Activated naive CD4-positive, alpha-beta T cell treated with anti-CD3 and anti-CD28 coated beads, Interleukin-2, amount 50 U/mL, for 24 hours (primary cell): Measurements from ENCODE around the gene DTD1.

Experiments used
- H3K27ac Mint-ChIP-seq: one replicate; pipeline ENCODE4 v1.8.0; 2021; ENCODE audit warnings: mild to moderate bottlenecking, mixed read lengths
- H3K27me3 Mint-ChIP-seq: one replicate; pipeline ENCODE4 v1.8.0; 2021; ENCODE audit warnings: mixed read lengths
- H3K36me3 Mint-ChIP-seq: one replicate; pipeline ENCODE4 v1.8.0; 2021; ENCODE audit warnings: mixed read lengths
- H3K4me1 Mint-ChIP-seq: one replicate; pipeline ENCODE4 v1.8.0; 2021; ENCODE audit warnings: mixed read lengths
- H3K4me3 Mint-ChIP-seq: one replicate; pipeline ENCODE4 v1.8.0; 2021; ENCODE audit warnings: mild to moderate bottlenecking, mixed read lengths
- H3K9me3 Mint-ChIP-seq: one replicate; pipeline ENCODE4 v1.8.0; 2021; ENCODE audit warnings: mixed read lengths

Gene DTD1

DNA sequence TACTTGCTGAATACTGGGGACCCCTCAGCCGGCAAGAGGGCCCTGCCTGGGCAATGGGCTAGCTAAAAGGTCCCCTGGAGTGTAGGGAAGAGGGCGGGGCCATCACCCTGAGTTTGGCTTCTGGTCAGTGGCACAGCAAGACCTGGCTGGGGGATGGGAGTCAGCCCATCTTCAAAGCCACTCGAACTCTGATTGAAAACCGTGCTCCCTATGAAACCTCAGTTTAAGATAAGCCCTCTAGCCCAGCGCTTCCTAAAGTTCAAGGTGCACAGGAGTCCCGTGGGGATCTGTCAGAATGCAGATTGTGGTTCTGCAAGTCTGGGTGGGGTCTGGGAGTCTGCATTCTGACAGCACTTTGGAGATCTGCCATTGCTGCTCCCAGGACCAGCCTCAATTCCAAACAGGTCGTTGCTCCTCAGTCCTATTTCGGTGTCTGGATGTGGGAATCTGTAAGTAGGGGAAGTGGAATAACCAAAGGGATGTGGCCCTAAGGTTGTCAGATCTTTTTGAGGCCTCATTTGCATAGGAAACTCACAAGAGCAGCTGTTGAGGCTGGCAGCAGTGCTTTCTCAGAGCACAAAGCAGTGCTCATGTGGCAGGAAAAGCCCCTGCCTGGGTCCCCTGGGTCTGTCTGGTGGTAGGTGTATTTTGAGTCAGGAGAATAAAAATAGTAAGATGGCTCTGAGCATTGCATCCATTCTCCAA is 140.5 kb downstream of the DTD1 start:
- no peak overlapping the region for H3K4me3 Mint-ChIP-seq
- no peak overlapping the region for H3K27ac Mint-ChIP-seq
- H3K4me1 Mint-ChIP-seq: peaks cover 33% of the 10 kb centered on the region
- H3K27me3 Mint-ChIP-seq: no peaks in the 10 kb centered on the region
- no peaks in the 10 kb centered on the region for H3K9me3 Mint-ChIP-seq
- H3K36me3 Mint-ChIP-seq: peaks cover 3% of the 10 kb centered on the region

DNA sequence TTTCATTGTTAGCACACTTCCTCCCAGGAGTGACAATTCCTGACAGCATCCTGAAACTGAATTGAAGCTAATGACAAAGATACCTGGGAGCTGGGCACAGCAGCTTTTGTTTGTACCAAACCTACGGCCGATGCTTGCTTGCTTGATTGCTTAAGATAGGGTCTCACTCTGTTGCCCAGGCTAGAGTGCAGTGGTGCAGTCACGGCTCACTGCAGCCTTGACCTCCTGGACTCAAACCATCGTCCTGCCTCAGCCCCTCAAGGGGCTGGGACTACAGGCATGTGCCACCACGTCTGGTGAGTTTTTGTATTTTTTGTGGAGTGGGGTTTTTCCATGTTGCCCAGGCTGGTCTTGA is 141.0 kb downstream of the DTD1 start:
- H3K27ac Mint-ChIP-seq: no peak overlapping the region
- H3K36me3 Mint-ChIP-seq: peaks cover 3% of the 10 kb centered on the region
- no peak overlapping the region for H3K4me3 Mint-ChIP-seq
- H3K9me3 Mint-ChIP-seq: no peaks in the 10 kb centered on the region
- peaks cover 33% of the 10 kb centered on the region for H3K4me1 Mint-ChIP-seq
- H3K27me3 Mint-ChIP-seq: no peaks in the 10 kb centered on the region

DNA sequence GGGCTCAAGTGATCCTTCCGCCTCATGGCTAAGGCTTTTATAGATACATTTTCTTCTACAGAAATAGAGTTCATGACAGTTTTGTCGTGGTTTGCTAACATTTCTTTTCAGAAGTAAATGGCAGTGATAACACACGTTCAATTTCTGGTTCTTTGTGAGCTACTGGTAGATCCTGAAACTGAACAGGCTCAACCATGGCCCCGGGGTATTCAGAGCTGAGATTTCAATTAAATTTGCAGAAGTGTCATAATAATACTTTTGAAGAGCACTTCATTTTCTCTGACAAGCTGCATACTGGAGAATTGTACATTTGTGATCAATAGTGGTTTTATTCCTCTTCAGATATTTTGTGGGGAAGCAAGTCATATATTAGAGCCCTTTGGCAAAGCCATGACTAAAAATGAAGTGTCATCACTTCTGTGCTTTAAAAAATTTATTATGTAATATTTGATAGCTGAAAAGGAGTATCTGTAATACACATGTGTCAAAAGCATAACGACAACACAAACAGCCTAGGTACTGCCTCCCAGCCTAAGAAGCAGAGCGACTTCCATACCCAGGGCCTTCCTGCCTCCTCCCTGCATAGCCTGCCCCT is 141.5 kb downstream of the DTD1 start:
- Mint-ChIP-seq H3K9me3 (no peaks in the 10 kb centered on the region), H3K27me3 (no peaks in the 10 kb centered on the region), H3K4me3 (no peak overlapping the region), H3K27ac (no peak overlapping the region), H3K36me3 (peaks cover 3% of the 10 kb centered on the region), H3K4me1 (peaks cover 33% of the 10 kb centered on the region)

DNA sequence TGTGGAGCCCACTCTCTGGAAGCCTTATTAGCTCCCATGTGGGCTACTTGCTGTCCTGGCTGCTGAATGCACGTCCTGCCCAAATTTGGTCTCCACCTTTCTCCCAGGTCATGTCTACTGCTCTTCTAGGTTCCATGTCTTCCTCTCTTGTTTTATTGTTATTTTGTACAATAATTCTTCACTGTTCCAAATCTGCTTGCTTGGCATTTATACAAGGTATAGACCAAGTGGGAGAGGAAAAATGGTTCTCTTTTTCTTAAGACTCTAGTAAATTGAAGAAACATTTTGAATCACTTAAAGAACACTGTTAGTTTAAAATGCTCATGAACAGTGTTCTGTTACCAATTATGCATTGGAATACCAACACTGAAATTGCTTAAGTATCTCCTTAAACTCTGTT is 144.1 kb downstream of the DTD1 start:
- Mint-ChIP-seq H3K27me3 (no peaks in the 10 kb centered on the region), H3K27ac (no peak overlapping the region), H3K4me3 (no peak overlapping the region), H3K9me3 (no peaks in the 10 kb centered on the region), H3K4me1 (peaks cover 21% of the 10 kb centered on the region), H3K36me3 (no peaks in the 10 kb centered on the region)

DNA sequence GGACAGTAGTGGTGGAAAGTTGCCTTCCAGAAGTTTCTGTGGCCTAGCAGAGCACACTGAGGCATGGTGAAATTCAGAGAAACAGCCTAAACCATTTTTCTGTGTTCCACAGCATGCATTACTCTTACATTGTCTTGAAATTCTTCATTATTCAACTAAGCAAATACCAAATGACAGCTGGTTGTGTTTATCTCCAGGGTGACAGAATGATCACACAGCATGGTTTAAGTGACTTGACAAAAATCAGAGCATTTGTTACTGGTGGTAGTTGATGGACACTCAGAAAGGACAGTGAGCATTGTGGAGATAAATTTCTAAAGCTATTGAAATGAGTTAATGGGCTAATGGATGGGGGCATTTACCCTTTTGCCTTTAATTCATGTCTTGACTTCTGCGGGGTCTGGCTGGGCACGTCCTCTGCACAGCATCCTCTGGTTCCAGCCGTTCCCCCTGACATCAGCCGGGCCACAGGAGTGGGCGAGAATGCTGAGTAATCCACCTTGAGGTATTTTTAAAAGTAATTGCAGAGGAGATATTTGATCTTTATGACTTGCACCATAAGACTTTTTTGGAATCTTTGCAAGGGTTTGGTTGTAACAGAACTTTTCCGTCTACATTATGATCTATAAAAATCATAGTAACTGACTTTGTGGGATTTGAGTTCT is 146.8 kb downstream of the DTD1 start:
- Mint-ChIP-seq H3K4me1 (peaks cover 20% of the 10 kb centered on the region), H3K27ac (no peak overlapping the region), H3K9me3 (no peaks in the 10 kb centered on the region), H3K27me3 (no peaks in the 10 kb centered on the region), H3K36me3 (no peaks in the 10 kb centered on the region), H3K4me3 (no peak overlapping the region)

DNA sequence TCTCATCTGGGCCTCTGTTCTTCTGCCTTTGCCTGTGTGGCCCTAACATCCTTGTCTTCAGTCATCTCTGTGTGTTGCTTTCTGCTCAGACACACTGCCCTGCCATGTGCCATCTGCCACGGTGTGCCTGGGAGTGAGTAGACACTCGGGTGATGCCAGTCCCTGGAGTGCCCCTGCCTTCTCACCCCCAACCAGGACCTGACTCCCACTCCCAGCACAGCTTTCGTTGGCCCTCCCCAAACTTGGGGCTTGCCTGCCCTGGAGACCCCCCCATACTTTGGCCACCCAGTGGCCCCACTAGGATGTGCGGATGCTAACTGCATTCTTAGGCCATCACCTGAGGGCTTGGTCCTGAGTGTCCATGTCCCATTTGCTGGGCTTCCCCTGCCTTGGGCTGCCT is 149.3 kb downstream of the DTD1 start:
- H3K4me3 Mint-ChIP-seq: no peak overlapping the region
- H3K9me3 Mint-ChIP-seq: no peaks in the 10 kb centered on the region
- no peaks in the 10 kb centered on the region for H3K27me3 Mint-ChIP-seq
- H3K27ac Mint-ChIP-seq: no peak overlapping the region
- H3K36me3 Mint-ChIP-seq: no peaks in the 10 kb centered on the region
- H3K4me1 Mint-ChIP-seq: peaks cover 14% of the 10 kb centered on the region

DNA sequence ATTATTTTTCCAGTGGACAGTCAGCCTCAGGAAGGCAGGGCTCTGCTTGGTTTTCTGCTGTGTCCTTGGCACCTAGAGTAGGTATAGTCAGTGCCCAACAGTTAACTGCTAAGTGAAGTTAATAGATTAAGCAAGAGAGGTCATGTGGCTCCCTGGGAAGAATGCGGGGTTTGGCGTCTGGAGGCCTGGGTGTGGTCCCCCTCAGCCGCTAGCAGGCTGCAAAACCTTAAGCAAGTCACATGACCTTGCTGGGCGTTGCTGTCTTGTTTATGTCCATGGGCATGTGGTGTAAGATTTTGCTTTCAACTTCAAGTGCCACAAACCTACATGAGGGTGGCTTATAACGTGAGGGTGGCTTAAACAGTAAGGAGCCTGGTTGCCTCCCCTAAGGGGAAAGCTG is 150.2 kb downstream of the DTD1 start:
- Mint-ChIP-seq H3K36me3 (peaks cover 2% of the 10 kb centered on the region), H3K4me3 (no peak overlapping the region), H3K4me1 (peaks cover 14% of the 10 kb centered on the region), H3K27ac (no peak overlapping the region), H3K9me3 (no peaks in the 10 kb centered on the region), H3K27me3 (no peaks in the 10 kb centered on the region)

DNA sequence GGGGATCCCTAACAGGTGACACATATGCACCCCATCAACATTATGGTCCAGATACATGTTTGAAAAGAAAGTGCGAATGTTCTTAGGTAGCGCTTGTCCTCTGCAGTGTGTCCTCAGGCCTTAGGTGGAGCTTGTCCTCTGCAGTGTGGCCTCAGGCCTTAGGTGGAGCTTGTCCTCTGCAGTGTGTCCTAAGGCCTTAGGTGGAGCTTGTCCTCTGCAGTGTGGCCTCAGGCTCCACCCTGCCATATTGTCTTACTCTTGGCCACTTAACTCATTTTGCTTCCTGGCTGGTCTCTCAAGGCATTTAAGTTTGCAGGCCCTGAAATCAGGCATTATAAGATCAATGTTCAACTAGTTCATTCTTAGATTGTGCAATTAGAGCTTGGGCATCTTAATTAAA is 151.0 kb downstream of the DTD1 start:
- no peaks in the 10 kb centered on the region for H3K9me3 Mint-ChIP-seq
- H3K4me3 Mint-ChIP-seq: no peak overlapping the region
- H3K36me3 Mint-ChIP-seq: peaks cover 2% of the 10 kb centered on the region
- H3K4me1 Mint-ChIP-seq: peaks cover 14% of the 10 kb centered on the region
- H3K27ac Mint-ChIP-seq: no peak overlapping the region
- no peaks in the 10 kb centered on the region for H3K27me3 Mint-ChIP-seq

DNA sequence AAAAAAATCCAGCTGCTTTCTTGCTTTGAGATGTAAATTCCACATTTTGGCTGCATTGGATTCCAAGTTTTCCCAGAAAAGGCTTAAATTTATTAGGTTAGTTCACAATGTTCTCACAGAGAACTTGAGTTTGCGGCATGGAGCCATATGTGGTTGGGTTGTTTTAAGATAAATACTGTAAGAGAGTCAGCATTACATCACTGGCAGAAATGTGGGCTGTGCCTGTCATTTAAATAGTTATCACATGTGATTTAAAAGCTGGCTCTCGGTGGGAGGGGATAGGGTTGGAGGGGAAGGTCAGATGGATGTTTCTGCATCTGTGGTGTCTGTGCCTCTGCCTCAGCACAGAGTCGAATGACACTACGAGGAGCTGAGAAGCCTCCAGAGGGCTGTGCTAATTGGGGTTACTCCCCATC is 151.9 kb downstream of the DTD1 start:
- Mint-ChIP-seq H3K27ac (no peak overlapping the region), H3K4me3 (no peak overlapping the region), H3K27me3 (no peaks in the 10 kb centered on the region), H3K4me1 (peaks cover 14% of the 10 kb centered on the region), H3K9me3 (no peaks in the 10 kb centered on the region), H3K36me3 (peaks cover 4% of the 10 kb centered on the region)

DNA sequence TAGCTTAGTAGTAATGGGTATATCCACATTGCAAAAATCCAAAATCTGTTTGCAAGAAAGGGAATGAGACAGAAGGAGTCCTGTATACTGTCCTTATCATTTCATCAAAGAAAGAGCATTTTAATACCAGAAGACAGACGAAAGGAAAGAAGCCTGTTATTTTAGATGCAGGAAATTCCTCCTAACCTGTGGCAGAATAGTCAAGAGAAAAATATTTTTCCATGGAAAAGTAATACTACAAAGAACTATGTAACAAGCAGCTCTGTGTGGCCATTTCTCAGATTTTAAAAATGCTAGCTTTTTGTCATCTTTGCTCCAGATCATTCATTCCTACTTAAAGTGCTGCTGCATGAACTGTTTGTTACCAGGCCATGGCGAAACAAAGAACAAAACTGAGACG is 152.9 kb downstream of the DTD1 start:
- Mint-ChIP-seq H3K4me3 (no peak overlapping the region), H3K27ac (no peak overlapping the region), H3K36me3 (peaks cover 7% of the 10 kb centered on the region), H3K27me3 (no peaks in the 10 kb centered on the region), H3K4me1 (peaks cover 12% of the 10 kb centered on the region), H3K9me3 (no peaks in the 10 kb centered on the region)

DNA sequence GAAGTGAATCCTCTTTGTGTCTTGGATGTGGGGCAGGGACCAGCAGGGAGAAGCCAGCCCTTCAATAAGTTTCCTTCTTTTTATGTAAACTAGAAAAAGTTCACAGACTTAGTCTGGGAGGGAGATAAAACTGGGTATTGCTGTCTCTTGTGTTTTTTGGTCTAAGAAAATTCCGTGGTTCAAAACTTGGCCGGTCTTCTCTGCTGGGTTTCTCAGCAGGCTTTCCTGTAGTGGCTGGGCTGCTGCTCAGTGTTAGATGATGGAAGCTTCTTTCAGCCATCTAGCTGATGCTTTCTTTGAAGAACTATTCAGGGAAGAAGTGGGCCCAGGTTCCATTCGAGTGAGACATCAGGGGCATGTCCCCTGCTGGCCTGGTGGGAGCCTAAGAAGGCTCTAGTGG is 155.0 kb downstream of the DTD1 start:
- Mint-ChIP-seq H3K27me3 (no peaks in the 10 kb centered on the region), H3K4me1 (peaks cover 4% of the 10 kb centered on the region), H3K4me3 (no peak overlapping the region), H3K9me3 (no peaks in the 10 kb centered on the region), H3K27ac (no peak overlapping the region), H3K36me3 (peaks cover 7% of the 10 kb centered on the region)

DNA sequence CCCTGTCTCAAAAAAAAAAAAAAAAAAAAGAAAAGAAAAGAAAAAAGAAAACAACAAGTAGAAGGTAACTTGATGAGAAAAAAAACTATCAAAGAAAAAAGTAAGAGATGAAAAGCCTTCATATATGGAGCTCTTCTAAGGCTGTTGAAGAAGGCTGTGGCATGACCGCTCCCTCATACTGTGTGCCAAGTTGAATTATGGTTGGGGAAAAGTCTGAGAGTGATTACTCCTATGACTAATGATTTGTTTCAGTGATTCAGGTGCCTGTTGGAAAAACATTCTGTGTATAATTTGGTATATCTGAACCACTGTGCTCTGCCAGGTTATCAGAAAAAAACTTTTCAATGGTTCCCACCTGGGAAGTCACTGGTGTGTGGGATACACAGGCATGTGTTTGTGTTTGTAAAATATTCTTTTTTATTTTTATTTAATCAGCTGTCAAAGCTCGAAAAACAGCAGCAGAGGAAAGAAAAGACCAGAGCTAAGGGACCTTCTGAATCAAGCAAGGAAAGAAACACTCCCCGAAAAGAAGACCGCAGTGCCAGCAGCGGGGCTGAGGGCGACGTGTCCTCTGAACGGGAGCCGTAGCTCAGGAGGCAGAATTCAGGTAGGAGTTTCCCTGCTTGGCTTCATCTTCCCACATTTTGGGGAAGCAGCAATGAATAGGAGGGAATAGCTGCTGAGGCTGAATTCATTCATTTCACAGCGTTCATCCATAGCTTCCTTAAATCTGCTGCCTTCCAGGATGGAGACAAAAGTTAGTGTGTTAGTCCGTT is 156.0 kb downstream of the DTD1 start:
- H3K27ac Mint-ChIP-seq: no peak overlapping the region
- peaks cover 13% of the 10 kb centered on the region for H3K36me3 Mint-ChIP-seq
- H3K4me1 Mint-ChIP-seq: peaks cover 4% of the 10 kb centered on the region
- no peaks in the 10 kb centered on the region for H3K9me3 Mint-ChIP-seq
- H3K4me3 Mint-ChIP-seq: no peak overlapping the region
- no peaks in the 10 kb centered on the region for H3K27me3 Mint-ChIP-seq

DNA sequence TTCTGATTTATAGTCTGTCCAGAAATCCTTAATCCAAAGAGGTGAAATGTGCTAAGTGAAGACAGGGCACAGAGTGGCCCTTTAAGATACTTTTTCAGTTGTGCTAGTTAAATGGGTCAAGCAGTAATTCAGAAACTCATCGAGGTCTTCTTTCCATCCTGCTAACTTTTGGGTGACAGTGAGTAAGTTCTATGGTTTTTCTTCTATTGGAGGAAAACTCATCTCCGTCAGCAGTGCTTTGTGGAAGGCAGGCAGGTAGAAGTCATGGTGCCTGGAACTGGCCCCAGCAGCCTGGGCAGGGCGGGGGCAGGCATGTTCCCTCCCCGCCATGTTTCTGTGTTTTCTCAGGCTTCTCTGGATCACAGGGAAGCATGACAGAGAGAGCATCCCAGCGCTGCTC is 159.2 kb downstream of the DTD1 start:
- no peaks in the 10 kb centered on the region for H3K27me3 Mint-ChIP-seq
- H3K4me1 Mint-ChIP-seq: no peaks in the 10 kb centered on the region
- no peaks in the 10 kb centered on the region for H3K9me3 Mint-ChIP-seq
- H3K27ac Mint-ChIP-seq: no peak overlapping the region
- peaks cover 15% of the 10 kb centered on the region for H3K36me3 Mint-ChIP-seq
- no peak overlapping the region for H3K4me3 Mint-ChIP-seq

DNA sequence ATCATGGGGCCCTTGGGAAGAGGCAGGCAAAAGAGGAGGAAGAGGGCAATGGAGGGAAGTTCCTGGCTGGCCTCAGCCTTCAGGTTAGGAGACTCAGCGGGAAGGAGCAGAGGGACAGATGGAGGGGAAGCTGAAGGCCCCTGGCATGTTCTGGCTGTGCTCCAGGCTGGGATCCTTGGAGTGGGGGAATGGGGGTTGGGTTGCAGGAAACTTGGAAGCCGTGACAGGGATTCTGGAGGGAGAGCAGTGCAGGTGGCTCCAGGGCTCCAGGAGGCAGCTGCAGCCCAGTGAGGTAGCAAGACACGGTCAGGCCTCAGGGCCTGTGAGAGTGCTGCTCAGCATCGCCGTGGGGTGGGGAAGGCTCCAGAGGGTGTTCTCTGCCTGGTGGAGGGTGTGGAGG is 161.1 kb downstream of the DTD1 start:
- Mint-ChIP-seq H3K9me3 (no peaks in the 10 kb centered on the region), H3K27ac (no peak overlapping the region), H3K4me1 (no peaks in the 10 kb centered on the region), H3K36me3 (peaks cover 21% of the 10 kb centered on the region), H3K4me3 (no peak overlapping the region), H3K27me3 (no peaks in the 10 kb centered on the region)

DNA sequence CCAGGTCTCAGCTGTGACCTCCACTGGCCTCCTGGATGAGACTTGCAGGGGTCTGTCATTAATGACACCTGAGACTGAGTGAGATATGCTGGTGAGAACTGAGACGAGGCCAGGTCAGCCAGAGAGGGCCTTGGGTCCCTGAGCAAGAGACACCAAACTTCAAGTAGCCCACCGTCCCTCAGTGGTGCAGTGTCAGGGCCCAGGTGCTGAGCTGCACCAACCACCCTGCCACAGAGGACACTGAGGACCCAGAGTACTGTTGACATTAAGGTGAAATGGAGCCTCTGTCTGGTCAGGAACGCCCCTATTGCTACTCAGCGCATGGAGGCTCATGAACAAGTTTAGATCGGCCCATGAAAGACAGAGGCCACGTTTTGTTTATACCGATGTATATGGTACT is 161.7 kb downstream of the DTD1 start:
- Mint-ChIP-seq H3K9me3 (no peaks in the 10 kb centered on the region), H3K4me1 (no peaks in the 10 kb centered on the region), H3K27me3 (no peaks in the 10 kb centered on the region), H3K27ac (no peak overlapping the region), H3K36me3 (peaks cover 20% of the 10 kb centered on the region), H3K4me3 (no peak overlapping the region)

DNA sequence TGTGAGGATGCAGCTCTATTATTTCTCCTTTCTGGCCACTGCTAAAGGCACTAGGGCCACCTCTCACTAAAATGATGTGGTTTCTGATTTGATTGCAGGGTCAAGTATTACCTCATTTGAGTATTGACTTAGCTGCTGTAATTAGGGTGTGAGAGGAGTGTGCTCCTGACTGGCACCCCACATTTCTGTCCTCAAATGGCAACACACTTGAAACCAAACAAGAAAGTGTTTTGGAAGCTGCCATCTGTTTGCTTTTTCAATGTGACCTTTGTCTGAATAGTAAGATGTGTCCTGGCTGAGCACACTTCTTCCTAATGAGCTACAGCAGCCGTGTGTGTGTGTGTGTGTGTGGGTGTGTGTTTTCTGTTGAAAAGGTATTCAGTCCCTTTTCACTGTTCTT is 162.9 kb downstream of the DTD1 start:
- Mint-ChIP-seq H3K27me3 (no peaks in the 10 kb centered on the region), H3K27ac (no peak overlapping the region), H3K36me3 (peaks cover 17% of the 10 kb centered on the region), H3K4me1 (no peaks in the 10 kb centered on the region), H3K4me3 (no peak overlapping the region), H3K9me3 (no peaks in the 10 kb centered on the region)
